ENCODE measurements around the gene WWOX. TPM values are rescaled to one million over a fixed set of nuclear protein-coding genes. Genes with fewer than 3 reads are reported as not detected.

Gene WWOX
- total RNA-seq, 2 donors from 2014 or later = 30.0 to 35.4 TPM

DNA sequence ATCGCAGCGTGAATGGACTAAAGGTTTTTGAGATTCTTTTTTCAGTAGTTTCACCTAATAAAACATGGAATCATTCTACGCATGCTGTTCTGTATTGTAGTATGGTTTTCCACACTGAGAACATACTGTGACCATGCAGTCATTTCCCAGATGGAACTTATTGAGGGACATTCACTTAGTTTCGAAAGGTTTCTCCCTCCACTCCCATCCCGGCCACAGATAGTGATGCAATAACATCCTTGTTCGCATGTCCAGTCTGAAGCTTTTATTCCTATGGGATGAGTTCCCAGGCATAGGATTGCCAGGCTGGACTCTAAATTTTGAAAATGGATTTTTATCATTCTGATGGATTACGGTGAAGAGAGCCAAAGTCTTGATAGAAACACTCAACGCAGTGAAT is 420.4 kb downstream of the WWOX start:
- no peak for DNase-seq
- no peaks in the 10 kb centered on the region for H3K27me3 ChIP-seq (ENCODE audit: control insufficient read depth, insufficient read depth, low read length, poor library complexity, severe bottlenecking)
- no peaks in the 10 kb centered on the region for H3K27me3 Mint-ChIP-seq (ENCODE audit: insufficient read depth)
- H3K9me3 Mint-ChIP-seq = no peaks in the 10 kb centered on the region
- no peak overlapping the region for H3K4me3 Mint-ChIP-seq
- H3K27ac ChIP-seq (ENCODE audit: low read depth, low read length) = no peak overlapping the region
- H3K4me3 ChIP-seq (ENCODE audit: low read length) = no peak overlapping the region
- H3K27ac Mint-ChIP-seq = no peak overlapping the region
- no peaks in the 10 kb centered on the region for H3K9me3 ChIP-seq (ENCODE audit: control insufficient read depth, low read length)
- WGBS, 2 experiments (ENCODE audit: insufficient coverage in 1 of 2, insufficient read length in 1 of 2) = 98 to 100% methylated on average over 7 to 8 of the region's 8 CpGs
- no peaks in the 10 kb centered on the region for H3K36me3 Mint-ChIP-seq (ENCODE audit: low read depth)
- TF ChIP-seq, protein P1, sequence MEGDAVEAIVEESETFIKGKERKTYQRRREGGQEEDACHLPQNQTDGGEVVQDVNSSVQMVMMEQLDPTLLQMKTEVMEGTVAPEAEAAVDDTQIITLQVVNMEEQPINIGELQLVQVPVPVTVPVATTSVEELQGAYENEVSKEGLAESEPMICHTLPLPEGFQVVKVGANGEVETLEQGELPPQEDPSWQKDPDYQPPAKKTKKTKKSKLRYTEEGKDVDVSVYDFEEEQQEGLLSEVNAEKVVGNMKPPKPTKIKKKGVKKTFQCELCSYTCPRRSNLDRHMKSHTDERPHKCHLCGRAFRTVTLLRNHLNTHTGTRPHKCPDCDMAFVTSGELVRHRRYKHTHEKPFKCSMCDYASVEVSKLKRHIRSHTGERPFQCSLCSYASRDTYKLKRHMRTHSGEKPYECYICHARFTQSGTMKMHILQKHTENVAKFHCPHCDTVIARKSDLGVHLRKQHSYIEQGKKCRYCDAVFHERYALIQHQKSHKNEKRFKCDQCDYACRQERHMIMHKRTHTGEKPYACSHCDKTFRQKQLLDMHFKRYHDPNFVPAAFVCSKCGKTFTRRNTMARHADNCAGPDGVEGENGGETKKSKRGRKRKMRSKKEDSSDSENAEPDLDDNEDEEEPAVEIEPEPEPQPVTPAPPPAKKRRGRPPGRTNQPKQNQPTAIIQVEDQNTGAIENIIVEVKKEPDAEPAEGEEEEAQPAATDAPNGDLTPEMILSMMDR (conservative IDR thresholded peaks at IDR 0.05) = no peak
- no peak overlapping the region for H3K9ac ChIP-seq (ENCODE audit: extremely low read depth, low read length, poor library complexity, severe bottlenecking)
- H3K36me3 ChIP-seq (ENCODE audit: control insufficient read depth, insufficient read depth, low read length) = no peaks in the 10 kb centered on the region
- H3K4me1 ChIP-seq (ENCODE audit: control insufficient read depth, insufficient read depth, low read length) = no peaks in the 10 kb centered on the region
- H3K4me1 Mint-ChIP-seq = peaks cover 2% of the 10 kb centered on the region

DNA sequence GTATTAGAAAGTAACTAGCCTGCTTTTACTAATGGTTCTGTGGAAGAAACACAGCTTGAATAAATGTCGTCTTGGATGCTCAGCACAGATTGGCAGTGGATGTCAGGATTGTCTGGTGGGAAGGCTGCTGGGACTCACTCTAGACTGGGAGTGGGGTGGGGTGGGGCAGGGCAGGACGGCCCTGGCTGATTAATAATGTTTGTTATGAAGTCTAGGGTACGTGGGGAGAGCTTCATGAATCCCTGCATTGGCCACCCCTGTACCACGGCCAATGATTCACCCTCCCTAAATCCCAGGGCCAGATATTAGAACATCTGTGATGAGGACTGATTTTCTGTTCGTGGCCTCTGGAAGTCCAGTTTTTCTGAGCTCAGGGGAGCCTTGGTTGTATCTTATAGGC is 421.0 kb downstream of the WWOX start:
- peaks cover 2% of the 10 kb centered on the region for H3K4me1 Mint-ChIP-seq
- WGBS, 2 experiments (ENCODE audit: insufficient coverage in 1 of 2, insufficient read length in 1 of 2) = 94 to 100% methylated on average over 1 to 5 of the region's 5 CpGs
- Histone ChIP-seq H3K9ac (ENCODE audit: extremely low read depth, low read length, poor library complexity, severe bottlenecking) (no peak overlapping the region), H3K4me1 (ENCODE audit: control insufficient read depth, insufficient read depth, low read length) (no peaks in the 10 kb centered on the region), H3K36me3 (ENCODE audit: control insufficient read depth, insufficient read depth, low read length) (no peaks in the 10 kb centered on the region), H3K9me3 (ENCODE audit: control insufficient read depth, low read length) (no peaks in the 10 kb centered on the region), H3K4me3 (ENCODE audit: low read length) (no peak overlapping the region), H3K27ac (ENCODE audit: low read depth, low read length) (no peak overlapping the region), H3K27me3 (ENCODE audit: control insufficient read depth, insufficient read depth, low read length, poor library complexity, severe bottlenecking) (no peaks in the 10 kb centered on the region)
- H3K36me3 Mint-ChIP-seq (ENCODE audit: low read depth) = no peaks in the 10 kb centered on the region
- TF ChIP-seq, protein P1 (conservative IDR thresholded peaks at IDR 0.05) = no peak
- no peak for DNase-seq
- H3K27ac Mint-ChIP-seq = no peak overlapping the region
- H3K27me3 Mint-ChIP-seq (ENCODE audit: insufficient read depth) = no peaks in the 10 kb centered on the region
- H3K4me3 Mint-ChIP-seq = no peak overlapping the region
- H3K9me3 Mint-ChIP-seq = no peaks in the 10 kb centered on the region

DNA sequence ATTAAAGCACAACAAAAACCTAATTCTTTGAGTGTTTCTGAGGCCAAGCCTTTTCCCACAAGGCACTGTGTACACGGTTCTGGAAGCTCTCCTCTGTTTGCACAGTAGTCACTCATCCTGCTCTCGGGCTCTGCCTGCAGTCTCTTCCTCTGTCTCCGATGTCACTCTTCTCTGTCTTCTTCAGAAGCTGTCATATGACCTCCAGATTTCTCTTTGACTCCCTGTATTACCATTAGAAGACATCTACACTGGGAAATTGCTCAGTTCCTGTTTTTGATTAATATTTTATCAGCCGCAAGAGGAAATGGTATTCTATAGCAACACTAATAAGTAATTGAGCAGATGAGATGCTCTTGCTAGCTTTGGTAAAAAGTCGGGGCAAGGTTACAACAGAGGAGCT is 422.9 kb downstream of the WWOX start:
- Mint-ChIP-seq H3K9me3 (no peaks in the 10 kb centered on the region), H3K36me3 (ENCODE audit: low read depth) (no peaks in the 10 kb centered on the region), H3K27me3 (ENCODE audit: insufficient read depth) (no peaks in the 10 kb centered on the region), H3K4me3 (no peak overlapping the region), H3K27ac (no peak overlapping the region), H3K4me1 (peaks cover 2% of the 10 kb centered on the region)
- Histone ChIP-seq H3K4me3 (ENCODE audit: low read length) (no peak overlapping the region), H3K27ac (ENCODE audit: low read depth, low read length) (no peak overlapping the region), H3K4me1 (ENCODE audit: control insufficient read depth, insufficient read depth, low read length) (no peaks in the 10 kb centered on the region), H3K9ac (ENCODE audit: extremely low read depth, low read length, poor library complexity, severe bottlenecking) (no peak overlapping the region), H3K36me3 (ENCODE audit: control insufficient read depth, insufficient read depth, low read length) (no peaks in the 10 kb centered on the region), H3K27me3 (ENCODE audit: control insufficient read depth, insufficient read depth, low read length, poor library complexity, severe bottlenecking) (no peaks in the 10 kb centered on the region), H3K9me3 (ENCODE audit: control insufficient read depth, low read length) (no peaks in the 10 kb centered on the region)
- no peak for DNase-seq
- TF ChIP-seq, protein P1 (conservative IDR thresholded peaks at IDR 0.05) = no peak
- 89 to 93% methylated on average over 5 of the region's 5 CpGs for WGBS, 2 experiments (ENCODE audit: insufficient coverage in 1 of 2, insufficient read length in 1 of 2)

All from endodermal cell (in vitro differentiated cells).